Stimulated activated CD4-positive, alpha-beta T cell treated with anti-CD3 and anti-CD28 coated beads, Interleukin-2, amount 100 ng/mL, for 48 hours (primary cell): ENCODE data around the gene PBX3.

Source experiments
- DNase-seq, 2 donors: peaks; one replicate each; pipeline ENCODE4 v3.0.0-alpha.2; 2020

The PBX3 gene

GRCh38 chr9:125747053-125747764 is at the start of gene PBX3:
TSS of gene PBX3 (plus strand) at chr9:125747373.
- peak; percentile 15 to 32 for DNase-seq

GRCh38 chr9:125699870-125700269 is 47.3 kb upstream of the PBX3 start:
- no peak for DNase-seq

- peak; percentile 18 to 23 for DNase-seq
Measured at GRCh38 chr9:125700791-125701190, 46.4 kb upstream of the PBX3 start.

- DNase-seq: peak in 1 of 2 donors; percentile 3
Measured at GRCh38 chr9:125701351-125701750, 45.8 kb upstream of the PBX3 start.

GRCh38 chr9:125703662-125704061 is 43.5 kb upstream of the PBX3 start:
- no peak for DNase-seq

GRCh38 chr9:125705893-125706292 is 41.3 kb upstream of the PBX3 start:
- DNase-seq: no peak

GRCh38 chr9:125706651-125707471 is 40.3 kb upstream of the PBX3 start, which contains the start of gene MAPKAP1:
TSS of gene MAPKAP1 (minus strand) at chr9:125707208. CDS start at chr9:125672574, 34,634 bp downstream.
- DNase-seq: peak; percentile 94 to 95

GRCh38 chr9:125707472-125707804 is 39.7 kb upstream of the PBX3 start:
- no peak for DNase-seq

GRCh38 chr9:125726456-125727132 is 20.6 kb upstream of the PBX3 start:
- no peak for DNase-seq

GRCh38 chr9:125730168-125730567 is 17.0 kb upstream of the PBX3 start:
- DNase-seq: no peak

- DNase-seq: no peak
Measured at GRCh38 chr9:125732562-125732961, 14.6 kb upstream of the PBX3 start.

GRCh38 chr9:125739436-125739835 is 7.7 kb upstream of the PBX3 start:
- DNase-seq: no peak

GRCh38 chr9:125742657-125743056 is 4.5 kb upstream of the PBX3 start:
- DNase-seq: no peak

- DNase-seq: no peak
Measured at GRCh38 chr9:125743682-125744428, 3.3 kb upstream of the PBX3 start.

- DNase-seq: no peak
Measured at GRCh38 chr9:125744616-125745015, 2.6 kb upstream of the PBX3 start.

- no peak for DNase-seq
Measured at GRCh38 chr9:125745018-125745417, 2.2 kb upstream of the PBX3 start.

- no peak for DNase-seq
Measured at GRCh38 chr9:125745682-125746016, 1.5 kb upstream of the PBX3 start.

GRCh38 chr9:125746017-125746773 is 978 bp upstream of the PBX3 start:
- DNase-seq: peak; percentile 88 to 92

GRCh38 chr9:125746774-125747052 is 460 bp upstream of the PBX3 start:
- DNase-seq: no peak

- DNase-seq: peak; percentile 11 to 16
Measured at GRCh38 chr9:125747765-125748445, 732 bp downstream of the PBX3 start.

- no peak for DNase-seq
Measured at GRCh38 chr9:125748446-125749099, 1.4 kb downstream of the PBX3 start.
